Progenitor cell of endocrine pancreas (in vitro differentiated cells): Measurements from ENCODE around the gene CDKN2B-AS1. TPM values are rescaled to one million over a fixed set of nuclear protein-coding genes. Genes with fewer than 3 reads are reported as not detected.
A peak's percentile ranks its signal among the peaks of the same experiment; 100 is the strongest.

Experiments used
- DNase-seq: peaks from one replicate; pipeline ENCODE4 v3.0.0; 2021; ENCODE audit warnings: low spot score; ENCODE audit not compliant: unreplicated experiment
- H3K27ac Mint-ChIP-seq: 2 replicates; pipeline ENCODE4 v1.8.0; 2021; ENCODE audit warnings: mild to moderate bottlenecking, moderate library complexity, mixed read lengths
- H3K27me3 Mint-ChIP-seq: 2 replicates; pipeline ENCODE4 v1.8.0; 2021; ENCODE audit warnings: mixed read lengths
- H3K36me3 Mint-ChIP-seq: 2 replicates; pipeline ENCODE4 v1.8.0; 2022; ENCODE audit warnings: mixed read lengths; ENCODE audit not compliant: insufficient read depth
- H3K4me1 Mint-ChIP-seq: 2 replicates; pipeline ENCODE4 v1.8.0; 2021; ENCODE audit warnings: low read depth, mixed read lengths
- H3K4me3 Mint-ChIP-seq: 2 replicates; pipeline ENCODE4 v1.8.0; 2021; ENCODE audit warnings: low read depth, mild to moderate bottlenecking, moderate library complexity, mixed read lengths
- H3K9me3 Mint-ChIP-seq: 2 replicates; pipeline ENCODE4 v1.8.0; 2021; ENCODE audit warnings: low read depth, mixed read lengths
- total RNA-seq: library from RNA; stranded (reverse); gene quantifications from 2 replicates; pipeline ENCODE4 v1.2.1, GENCODE V29; 2021
- TF ChIP-seq, protein P1 (sequence below): fragments of 200-600 bp; sonication (generic); IDR thresholded peaks from one replicate; pipeline ENCODE4 v1.5.0; 2021; ENCODE audit warnings: antibody characterized with exemption, mild to moderate bottlenecking; ENCODE audit not compliant: unreplicated experiment

The CDKN2B-AS1 gene
- total RNA-seq, 1 donor from 2014 or later = not detected

DNA sequence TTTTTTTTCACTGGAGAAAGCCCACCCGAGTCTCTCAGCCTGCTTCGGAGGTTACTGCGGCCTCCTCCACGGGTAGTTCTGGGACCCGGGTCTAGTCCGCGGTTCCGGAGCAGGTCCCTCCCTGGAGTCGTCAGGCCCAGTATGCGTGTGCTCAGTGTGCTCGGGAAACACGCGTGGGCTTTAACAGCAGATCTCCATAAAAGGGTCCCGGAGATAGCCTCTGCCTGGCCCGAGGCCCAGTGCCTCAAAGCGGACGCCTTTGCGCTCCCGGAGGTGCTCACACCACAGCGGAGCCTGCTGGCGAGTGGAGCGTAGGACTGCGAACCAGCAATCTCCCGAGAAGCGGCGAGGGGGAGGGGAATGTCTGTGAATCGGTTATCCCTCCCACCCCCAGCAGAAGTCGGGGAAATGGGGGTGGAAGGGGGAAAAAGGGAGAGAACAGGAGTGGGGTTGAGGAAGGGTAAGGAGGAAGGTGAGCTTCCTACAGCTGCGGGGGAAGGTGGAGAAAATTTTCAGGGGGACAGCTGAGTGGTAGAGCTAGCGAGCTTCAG is 29.1 kb upstream of the CDKN2B-AS1 start:
- peaks cover 2% of the 10 kb centered on the region for H3K4me1 Mint-ChIP-seq
- TF ChIP-seq, protein P1, sequence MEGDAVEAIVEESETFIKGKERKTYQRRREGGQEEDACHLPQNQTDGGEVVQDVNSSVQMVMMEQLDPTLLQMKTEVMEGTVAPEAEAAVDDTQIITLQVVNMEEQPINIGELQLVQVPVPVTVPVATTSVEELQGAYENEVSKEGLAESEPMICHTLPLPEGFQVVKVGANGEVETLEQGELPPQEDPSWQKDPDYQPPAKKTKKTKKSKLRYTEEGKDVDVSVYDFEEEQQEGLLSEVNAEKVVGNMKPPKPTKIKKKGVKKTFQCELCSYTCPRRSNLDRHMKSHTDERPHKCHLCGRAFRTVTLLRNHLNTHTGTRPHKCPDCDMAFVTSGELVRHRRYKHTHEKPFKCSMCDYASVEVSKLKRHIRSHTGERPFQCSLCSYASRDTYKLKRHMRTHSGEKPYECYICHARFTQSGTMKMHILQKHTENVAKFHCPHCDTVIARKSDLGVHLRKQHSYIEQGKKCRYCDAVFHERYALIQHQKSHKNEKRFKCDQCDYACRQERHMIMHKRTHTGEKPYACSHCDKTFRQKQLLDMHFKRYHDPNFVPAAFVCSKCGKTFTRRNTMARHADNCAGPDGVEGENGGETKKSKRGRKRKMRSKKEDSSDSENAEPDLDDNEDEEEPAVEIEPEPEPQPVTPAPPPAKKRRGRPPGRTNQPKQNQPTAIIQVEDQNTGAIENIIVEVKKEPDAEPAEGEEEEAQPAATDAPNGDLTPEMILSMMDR = peak; percentile 59
- H3K27ac Mint-ChIP-seq = no peak overlapping the region
- H3K27me3 Mint-ChIP-seq = peaks cover 96% of the 10 kb centered on the region
- peaks cover 4% of the 10 kb centered on the region for H3K36me3 Mint-ChIP-seq
- H3K4me3 Mint-ChIP-seq = peak overlapping the region; percentile 44
- peak; percentile 40 for DNase-seq
- peaks cover 10% of the 10 kb centered on the region for H3K9me3 Mint-ChIP-seq

DNA sequence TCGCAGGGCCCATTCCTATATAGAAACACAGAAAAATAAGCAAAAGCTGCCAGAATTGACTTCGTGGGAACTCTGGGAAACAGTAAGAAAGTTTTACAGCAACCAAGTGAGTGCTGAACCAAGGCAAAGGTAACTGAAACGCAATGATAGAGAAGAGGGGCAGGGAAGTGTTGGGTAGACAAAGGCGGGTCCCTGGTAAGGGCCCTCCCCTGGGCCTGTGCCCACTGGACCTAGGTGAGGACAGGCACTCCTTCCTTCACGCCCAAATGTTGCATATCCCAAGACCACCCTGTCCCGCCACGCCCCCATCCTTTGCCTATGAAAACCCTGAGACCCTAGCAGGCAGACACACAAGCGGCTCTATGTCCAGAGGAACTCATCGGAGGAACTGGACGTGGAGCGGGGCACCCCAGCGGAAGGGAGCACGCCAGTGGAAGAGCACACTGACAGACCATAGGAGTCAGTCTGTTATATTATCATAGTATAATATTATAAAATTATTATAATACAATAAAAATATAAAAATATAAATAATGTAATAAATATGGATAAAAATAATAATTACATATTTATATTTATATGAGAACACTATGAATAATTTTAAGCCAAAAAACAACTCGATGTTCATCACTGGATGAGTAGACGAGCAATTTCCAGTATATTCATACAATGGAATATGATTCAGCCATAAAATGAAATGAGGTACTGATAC is 28.3 kb upstream of the CDKN2B-AS1 start:
- TF ChIP-seq, protein P1 = no peak
- no peak overlapping the region for H3K27ac Mint-ChIP-seq
- peaks cover 4% of the 10 kb centered on the region for H3K36me3 Mint-ChIP-seq
- no peak for DNase-seq
- H3K4me3 Mint-ChIP-seq = no peak overlapping the region
- H3K9me3 Mint-ChIP-seq = peaks cover 10% of the 10 kb centered on the region
- peaks cover 4% of the 10 kb centered on the region for H3K4me1 Mint-ChIP-seq
- H3K27me3 Mint-ChIP-seq = peaks cover 98% of the 10 kb centered on the region

DNA sequence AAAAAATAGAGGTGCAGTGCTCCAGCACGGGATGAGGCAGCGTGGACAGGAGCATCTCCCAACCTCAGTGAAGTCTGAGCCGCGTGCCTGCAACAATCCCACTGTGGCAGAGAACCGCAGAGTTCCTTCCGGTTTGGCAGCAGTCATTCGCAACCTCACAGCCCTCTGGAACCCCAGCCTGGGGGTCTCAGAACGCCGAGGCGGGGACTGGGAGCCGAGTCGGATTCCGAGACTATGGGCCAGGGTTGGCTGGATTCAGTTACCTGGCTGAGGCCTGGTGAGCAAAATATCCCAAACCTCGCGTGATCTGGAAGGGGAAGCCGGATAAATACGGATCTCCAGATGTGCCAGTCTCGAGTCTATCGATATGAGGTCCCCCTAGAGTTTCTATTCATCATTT is 27.4 kb upstream of the CDKN2B-AS1 start:
- TF ChIP-seq, protein P1 = no peak
- no peak overlapping the region for H3K27ac Mint-ChIP-seq
- H3K36me3 Mint-ChIP-seq = peaks cover 4% of the 10 kb centered on the region
- H3K9me3 Mint-ChIP-seq = peaks cover 10% of the 10 kb centered on the region
- no peak overlapping the region for H3K4me3 Mint-ChIP-seq
- peaks cover 5% of the 10 kb centered on the region for H3K4me1 Mint-ChIP-seq
- no peak for DNase-seq
- peaks cover 98% of the 10 kb centered on the region for H3K27me3 Mint-ChIP-seq

DNA sequence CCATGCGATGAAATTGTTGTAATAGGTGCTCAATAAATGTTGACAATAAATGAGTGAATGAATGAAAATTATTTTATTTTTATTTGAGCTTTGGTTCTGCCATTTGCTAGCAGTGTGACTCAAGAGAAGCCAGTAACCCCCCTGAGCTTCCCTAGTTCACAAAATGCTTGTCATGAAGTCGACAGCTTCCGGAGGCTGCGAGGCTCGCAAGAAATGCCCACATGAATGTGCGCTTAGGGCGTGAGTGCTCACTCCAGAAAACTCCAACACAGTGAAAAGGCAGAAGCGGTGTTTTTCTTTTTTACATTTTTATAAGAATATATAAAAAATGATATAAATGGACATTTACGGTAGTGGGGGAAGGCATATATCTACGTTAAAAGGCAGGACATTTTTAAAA is 26.9 kb upstream of the CDKN2B-AS1 start:
- peaks cover 9% of the 10 kb centered on the region for H3K9me3 Mint-ChIP-seq
- H3K4me1 Mint-ChIP-seq = peaks cover 5% of the 10 kb centered on the region
- TF ChIP-seq, protein P1 = no peak
- no peak for DNase-seq
- H3K27me3 Mint-ChIP-seq = peaks cover 99% of the 10 kb centered on the region
- H3K36me3 Mint-ChIP-seq = peaks cover 4% of the 10 kb centered on the region
- no peak overlapping the region for H3K27ac Mint-ChIP-seq
- H3K4me3 Mint-ChIP-seq = no peak overlapping the region

DNA sequence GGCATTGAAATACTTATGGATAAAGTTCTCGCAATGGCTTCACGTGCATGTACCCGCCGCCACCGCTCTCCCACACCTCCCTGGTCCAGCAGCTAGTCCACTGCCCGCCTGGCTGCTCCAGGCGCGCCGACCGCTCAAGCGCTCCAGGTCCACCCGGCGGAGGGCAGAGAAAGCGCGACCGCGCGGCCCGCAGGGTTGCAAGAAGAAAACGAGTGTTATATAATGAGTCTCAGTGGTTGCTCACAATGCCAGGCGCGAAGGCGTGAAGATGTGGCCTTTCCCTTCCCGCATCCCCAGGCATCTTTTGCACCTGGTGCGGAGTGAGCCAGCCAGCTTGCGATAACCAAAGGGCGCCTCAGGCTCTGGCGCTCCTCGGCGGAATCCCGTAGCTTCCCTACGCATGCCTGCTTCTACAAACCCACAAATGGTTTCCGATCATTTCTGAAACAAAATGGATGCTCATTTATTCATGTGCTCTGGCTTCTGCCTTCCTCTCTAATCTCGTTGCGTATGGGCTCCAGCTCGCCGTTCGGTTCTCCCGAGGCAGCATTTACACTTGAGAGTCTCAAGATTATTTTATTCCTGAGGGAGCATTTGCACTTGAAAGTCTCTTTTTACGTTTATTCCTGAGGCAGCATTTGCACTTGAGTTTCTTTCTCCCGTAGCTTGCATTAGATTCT is 26.1 kb upstream of the CDKN2B-AS1 start:
- H3K36me3 Mint-ChIP-seq = peaks cover 3% of the 10 kb centered on the region
- TF ChIP-seq, protein P1 = no peak
- peak overlapping the region; percentile 71 for H3K27ac Mint-ChIP-seq
- H3K4me1 Mint-ChIP-seq = peaks cover 5% of the 10 kb centered on the region
- no peak overlapping the region for H3K4me3 Mint-ChIP-seq
- peaks cover 99% of the 10 kb centered on the region for H3K27me3 Mint-ChIP-seq
- peak; percentile 31 for DNase-seq
- peaks cover 4% of the 10 kb centered on the region for H3K9me3 Mint-ChIP-seq
